OCI-LY3 (cell line): ENCODE measurements around the gene VPS41.

Source experiments
- EZH2phosphoT487 ChIP-seq: fragments of 200-600 bp; shearing (Covaris generic); IDR thresholded peaks from 2 replicates; pipeline ENCODE4 v1.6.1; 2018; ENCODE audit warnings: antibody characterized with exemption, mixed run types, low read depth
- TF ChIP-seq, protein P1 (sequence below): fragments of 200-600, 300-600 bp; sonication (generic); IDR thresholded peaks from 2 replicates; pipeline ENCODE4 v1.5.1; 2014; ENCODE audit warnings: antibody characterized with exemption, low read length, low read depth

DNA sequence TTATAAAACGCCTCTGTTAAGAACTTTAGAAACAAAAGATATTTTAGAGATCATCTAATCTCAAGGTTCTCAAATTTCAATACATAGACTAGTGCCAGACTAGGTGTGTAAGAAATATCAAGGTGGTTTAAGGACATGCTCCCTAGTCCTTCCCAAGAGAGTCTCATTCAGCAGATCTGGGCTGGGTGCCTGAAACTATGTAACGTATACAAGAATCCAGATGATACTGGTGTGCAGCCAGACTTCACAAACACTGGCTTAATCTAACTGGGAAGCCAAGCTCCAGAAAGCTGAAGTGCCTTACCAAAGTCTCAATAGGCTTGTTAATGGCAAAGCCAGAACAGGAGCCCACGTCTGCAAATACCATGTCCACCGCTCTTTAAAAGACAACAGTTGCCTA lies 172.9 kb downstream of the VPS41 start:
- TF ChIP-seq, protein P1, sequence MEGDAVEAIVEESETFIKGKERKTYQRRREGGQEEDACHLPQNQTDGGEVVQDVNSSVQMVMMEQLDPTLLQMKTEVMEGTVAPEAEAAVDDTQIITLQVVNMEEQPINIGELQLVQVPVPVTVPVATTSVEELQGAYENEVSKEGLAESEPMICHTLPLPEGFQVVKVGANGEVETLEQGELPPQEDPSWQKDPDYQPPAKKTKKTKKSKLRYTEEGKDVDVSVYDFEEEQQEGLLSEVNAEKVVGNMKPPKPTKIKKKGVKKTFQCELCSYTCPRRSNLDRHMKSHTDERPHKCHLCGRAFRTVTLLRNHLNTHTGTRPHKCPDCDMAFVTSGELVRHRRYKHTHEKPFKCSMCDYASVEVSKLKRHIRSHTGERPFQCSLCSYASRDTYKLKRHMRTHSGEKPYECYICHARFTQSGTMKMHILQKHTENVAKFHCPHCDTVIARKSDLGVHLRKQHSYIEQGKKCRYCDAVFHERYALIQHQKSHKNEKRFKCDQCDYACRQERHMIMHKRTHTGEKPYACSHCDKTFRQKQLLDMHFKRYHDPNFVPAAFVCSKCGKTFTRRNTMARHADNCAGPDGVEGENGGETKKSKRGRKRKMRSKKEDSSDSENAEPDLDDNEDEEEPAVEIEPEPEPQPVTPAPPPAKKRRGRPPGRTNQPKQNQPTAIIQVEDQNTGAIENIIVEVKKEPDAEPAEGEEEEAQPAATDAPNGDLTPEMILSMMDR = no peak
- TF ChIP-seq EZH2phosphoT487 = no peak
